K562 (cell line): Measurements from ENCODE around the gene ATP12A. TPM values are rescaled to one million over a fixed set of nuclear protein-coding genes. Genes with fewer than 3 reads are reported as not detected.

Experiments
- ATAC-seq: fragments of 200-7000 bp; cut with Tn5 transposase; 3 replicates; pipeline ENCODE4 v1.9.1; 2020; ENCODE audit warnings: moderate library complexity
- BruUV-seq: library from RNA; stranded (reverse); fragments of 400-500 nt; replicated peaks from 2 replicates; lab custom pipeline; 2021; lab: Mats Ljungman, UMichigan
- CTCF ChIA-PET: fragments of 300-600 bp; formaldehyde crosslinking; extraction: SDS; loops from one replicate; lab custom pipeline; 2021; ENCODE audit warnings: low intra/inter-chr PET ratio; lab: Yijun Ruan, JAX
- POLR2A ChIA-PET: fragments of 300-600, 350-650 bp; sonication (Branson Sonifier 250); formaldehyde crosslinking; extraction: SDS; loops from one replicate; lab custom pipeline; 2021; ENCODE audit warnings: antibody characterized with exemption, inconsistent platforms; lab: Yijun Ruan, JAX
- DNase-seq, 4 experiments: peaks; one replicate each; pipeline versions ENCODE4 v3.0.0 to v3.0.0-alpha.2; 2011 to 2018; ENCODE audit warnings: low spot score in 3 of 4, mixed read lengths in 3 of 4; ENCODE audit errors: extremely low read depth in 1 of 4
- FAIRE-seq: peaks from 2 replicates; lab custom pipeline; 2011; peaks lifted over from hg19 to GRCh38; lab: Jason Lieb, UNC
- H2AFZ ChIP-seq: 2 replicates; pipeline ENCODE4 v1.6.0; 2011; ENCODE audit warnings: low read depth, low read length, control low read depth, inconsistent platforms
- H3K27ac ChIP-seq: fragments of 200-600 bp; 3 replicates; pipeline ENCODE4 v1.8.0; 2011; ENCODE audit warnings: low read depth, mild to moderate bottlenecking, control low read depth, inconsistent platforms, low read length, moderate library complexity, mixed read lengths; ENCODE audit errors: extremely low read depth
- H3K27me3 ChIP-seq, 2 experiments: fragments of 300-600 bp in 1 of 2; 2 replicates in 1 of 2; 3 replicates in 1 of 2; pipeline versions ENCODE4 v1.6.0 to v1.8.0; 2011; ENCODE audit warnings: inconsistent platforms in 2 of 2, low read length in 2 of 2, mild to moderate bottlenecking in 1 of 2, mixed read lengths in 1 of 2, moderate library complexity in 1 of 2; ENCODE audit not compliant: control insufficient read depth in 2 of 2, insufficient read depth in 2 of 2
- H3K36me3 ChIP-seq: fragments of 300-600 bp; 3 replicates; pipeline ENCODE4 v1.8.0; 2011; ENCODE audit warnings: mild to moderate bottlenecking, low read length, inconsistent platforms; ENCODE audit not compliant: control insufficient read depth, insufficient read depth
- H3K4me1 ChIP-seq, 2 experiments: fragments of 200-600 bp in 1 of 2; replicated peaks in 1 of 2; 2 replicates in 1 of 2; 3 replicates in 1 of 2; pipeline versions ENCODE4 v1.5.1 to v1.8.0; 2011; ENCODE audit warnings: inconsistent platforms in 2 of 2, low read length in 2 of 2, mild to moderate bottlenecking in 1 of 2, mixed read lengths in 1 of 2, moderate library complexity in 1 of 2; ENCODE audit not compliant: control insufficient read depth in 2 of 2, insufficient read depth in 2 of 2
- H3K4me2 ChIP-seq: 2 replicates; pipeline ENCODE4 v1.6.1; 2011; ENCODE audit warnings: low read length, control low read depth, inconsistent platforms, mixed read lengths; ENCODE audit not compliant: insufficient read depth
- H3K4me3 ChIP-seq: fragments of 200-600 bp; sonication (generic), shearing (Covaris generic); 2 replicates; pipeline ENCODE4 v1.5.1; 2016; ENCODE audit warnings: control low read depth, inconsistent platforms
- H3K79me2 ChIP-seq: fragments of 200-600 bp; 3 replicates; pipeline ENCODE4 v1.8.0; 2011; ENCODE audit warnings: low read length, inconsistent platforms; ENCODE audit not compliant: control insufficient read depth, insufficient read depth
- H3K9ac ChIP-seq, 2 experiments: 2 replicates each; pipeline versions ENCODE4 v1.6.0 to v1.6.1; 2011; ENCODE audit warnings: low read depth in 2 of 2, low read length in 2 of 2, control low read depth in 1 of 2, inconsistent platforms in 1 of 2, mild to moderate bottlenecking in 1 of 2, mixed read lengths in 1 of 2; ENCODE audit not compliant: insufficient read depth in 1 of 2
- H3K9me1 ChIP-seq: one replicate; pipeline ENCODE4 v1.6.0; 2011; ENCODE audit warnings: inconsistent platforms, mild to moderate bottlenecking, low read length, moderate library complexity; ENCODE audit not compliant: control insufficient read depth, insufficient read depth
- H3K9me3 ChIP-seq: replicated peaks from 2 replicates; pipeline ENCODE4 v1.5.1; 2011; ENCODE audit warnings: low read depth, low read length, inconsistent platforms; ENCODE audit not compliant: control insufficient read depth, insufficient read depth
- H4K20me1 ChIP-seq: replicated peaks from 2 replicates; pipeline ENCODE4 v1.6.1; 2011; ENCODE audit warnings: low read length, inconsistent platforms, mixed read lengths; ENCODE audit not compliant: control insufficient read depth, insufficient read depth
- IRF2 ChIP-seq: sonication (generic); formaldehyde crosslinking; IDR thresholded peaks from 2 replicates; pipeline ENCODE4 v1.8.1; 2022; ENCODE audit warnings: mild to moderate bottlenecking, missing genetic modification reagents
- KDM4B ChIP-seq, 2 experiments: fragments of 450-650 bp in 1 of 2; sonication (generic) in 1 of 2; IDR thresholded peaks; 2 replicates each; pipeline ENCODE4 v1.6.1; 2016 to 2017; ENCODE audit warnings: borderline replicate concordance in 2 of 2, antibody characterized with exemption in 1 of 2, low read depth in 1 of 2, mild to moderate bottlenecking in 1 of 2
- MCM3 ChIP-seq: fragments of 450-650 bp; IDR thresholded peaks from 2 replicates; pipeline ENCODE4 v1.6.1; 2016
- NR3C1 ChIP-seq: sonication (generic); formaldehyde crosslinking; IDR thresholded peaks from 2 replicates; pipeline ENCODE4 v1.8.1; 2022; ENCODE audit warnings: missing genetic modification reagents
- STAT5B ChIP-seq: fragments of 250-450 bp; sonication (Bioruptor Pico); IDR thresholded peaks from 2 replicates; pipeline ENCODE4 v1.8.0; 2021; ENCODE audit warnings: mild to moderate bottlenecking, inconsistent platforms
- ZNF282 ChIP-seq: sonication (generic); formaldehyde crosslinking; IDR thresholded peaks from 2 replicates; pipeline ENCODE4 v1.8.1; 2023; ENCODE audit warnings: missing genetic modification reagents
- WGBS: fragments of 100-300 bp; shearing (Covaris generic); methylation state at CpG from one replicate; pipeline ENCODE4 v1.1.6; 2016; ENCODE audit warnings: low coverage, mixed read lengths; ENCODE audit not compliant: insufficient coverage; ENCODE audit errors: missing lambda C conversion rate; 5-methylcytosine and 5-hydroxymethylcytosine counted together
- in situ Hi-C: fragments of 300-500 bp; cut with MboI; formaldehyde crosslinking; loops from 4 replicates; pipeline ENCODE4 v1.15.0; 2018; ENCODE audit warnings: inconsistent platforms, mixed read lengths
- intact Hi-C: fragments of 100-400 bp; cut with micrococcal nuclease; formaldehyde crosslinking; loops from 2 replicates; pipeline ENCODE4 v1.14.2; 2022
- polyA plus RNA-seq, 8 experiments: library from polyadenylated mRNA; depleted of rRNA in 4 of 8; stranded (reverse) in 5 of 8; unstranded in 3 of 8; fragments of >200 nt; fragmentation: Nextera tagmentation in 2 of 8; fragmentation: Illumina TruSeq in 1 of 8; extraction: Ambion mirVana in 2 of 8; extraction: Trizol in 1 of 8; gene quantifications; 2 replicates each; pipeline versions ENCODE4 v1.2.1 to v1.2.3, GENCODE V29; 2011 to 2014; ENCODE audit warnings: inconsistent platforms in 1 of 8, missing spikeins in 1 of 8
- total RNA-seq, 7 experiments: library from RNA; depleted of rRNA in 6 of 7; stranded (reverse); fragments of >200 nt in 6 of 7; fragmentation: Illumina TruSeq in 2 of 7; extraction: Trizol in 2 of 7; gene quantifications; 2 replicates each; pipeline versions ENCODE4 v1.2.1 to v1.2.3, GENCODE V29; 2011 to 2021; ENCODE audit warnings: low replicate concordance in 1 of 7

The ATP12A gene
- total and polyA plus RNA-seq, 9 of the 15 experiments (the other 6 are each of a cell fraction or from before 2014, with no cell fraction given), result not detected

- TF ChIP-seq KDM4B (IDR thresholded peaks at IDR 0.05; ENCODE audit: borderline replicate concordance in 2 of 2, low read depth in 1 of 2) (no peak), ZNF282 (CRISPR knock-in tag) (no peak)
These were observed 13.8 kb downstream of the ATP12A start (continued) for GRCh38 chr13:24693862-24694471.

DNA sequence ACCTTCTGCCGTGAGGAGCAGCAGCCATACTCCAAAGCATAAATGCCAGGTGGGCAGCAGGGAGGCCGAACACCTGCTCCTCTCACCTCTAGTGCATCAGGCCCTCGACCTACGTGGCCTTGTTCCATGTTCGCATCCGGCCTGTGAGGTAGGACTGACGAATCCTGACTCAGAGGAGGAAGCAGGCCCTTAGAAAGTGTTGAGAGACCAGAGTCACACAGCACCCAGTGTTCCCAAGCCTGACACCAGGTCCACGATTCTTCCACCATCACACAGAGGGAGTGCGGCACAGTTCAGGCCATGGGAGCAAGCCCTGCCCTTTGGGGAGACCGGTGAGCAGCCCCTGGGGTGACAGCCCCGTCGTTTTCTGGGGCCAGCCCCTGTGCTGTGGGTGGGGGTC, 14.7 kb downstream of the ATP12A start:
- intact Hi-C loops, result loop anchor here (1.0 to 5.0 kb wide), 2 partner anchors 33 to 302 kb away; no protein-coding TSS in a partner anchor
- ChIA-PET POLR2A (no interaction called here), CTCF (interaction anchor here (1.2 kb wide), 1 partner anchor 300 kb away, joined by 4 read pairs; no protein-coding TSS in a partner anchor)
- Histone ChIP-seq H3K9me1 (no peaks in the 10 kb centered on the region), H3K27ac (no peak overlapping the region), H3K4me2 (no peak overlapping the region), H3K79me2 (no peaks in the 10 kb centered on the region), H3K4me1 (no peaks in the 10 kb centered on the region), H2AFZ (no peak overlapping the region), H4K20me1 (no peaks in the 10 kb centered on the region; the same call in 1 of the 2 replicates), H3K9ac (no peak overlapping the region), H3K36me3 (no peaks in the 10 kb centered on the region), H3K4me3 (no peak overlapping the region), H3K9me3 (no peaks in the 10 kb centered on the region), H3K27me3 (peaks cover 4 to 27% of the 10 kb centered on the region in 2 experiments; a peak in 4 of 5 replicates)
- FAIRE-seq, result no peak
- WGBS, result 1% methylated on average over 11 of the region's 12 CpGs
- no peak for TF ChIP-seq IRF2 (CRISPR knock-in tag)
- no peak for TF ChIP-seq NR3C1 (CRISPR knock-in tag)
- TF ChIP-seq STAT5B, result no peak
- TF ChIP-seq MCM3, result no peak
- DNase-seq, result no peak
- no TSS peak for BruUV-seq
- no peak for ATAC-seq
- in situ Hi-C loops, result no loop called here
